Left renal pelvis (tissue), 4 donors: ENCODE data around the gene GTF2A1. TPM values are rescaled to one million over a fixed set of nuclear protein-coding genes. Genes with fewer than 3 reads are reported as not detected.

Source experiments
- DNase-seq, 4 donors: peaks; one replicate each; pipeline ENCODE4 v3.0.0-alpha.2; 2013; ENCODE audit warnings: low read depth in 4 of 4, low spot score in 3 of 4
- polyA plus RNA-seq, 4 donors: library from polyadenylated mRNA; unstranded; fragments of 120-200 nt; gene quantifications; one replicate each; pipeline ENCODE4 v1.2.1, GENCODE V29; 2013; ENCODE audit not compliant: insufficient read length in 4 of 4

The GTF2A1 gene
- polyA plus RNA-seq, 4 donors: 34.4 to 45.1 (median 38.0) TPM

- no peak for DNase-seq
Observed at GRCh38 chr14:81144824-81145603, 75.7 kb downstream of the GTF2A1 start.

GRCh38 chr14:81143793-81144192, 77.0 kb downstream of the GTF2A1 start:
- DNase-seq: no peak

- no peak for DNase-seq
Observed at GRCh38 chr14:81141426-81141825, 79.3 kb downstream of the GTF2A1 start.

GRCh38 chr14:81138429-81138828, 82.3 kb downstream of the GTF2A1 start:
- DNase-seq: no peak

- no peak for DNase-seq
Observed at GRCh38 chr14:81137316-81137715, 83.4 kb downstream of the GTF2A1 start.

GRCh38 chr14:81133400-81133799, 87.4 kb downstream of the GTF2A1 start:
- no peak for DNase-seq

GRCh38 chr14:81132468-81132867, 88.3 kb downstream of the GTF2A1 start:
- no peak for DNase-seq

- no peak for DNase-seq
Observed at GRCh38 chr14:81129242-81129641, 91.5 kb downstream of the GTF2A1 start.

- no peak for DNase-seq
Observed at GRCh38 chr14:81127785-81128184, 93.0 kb downstream of the GTF2A1 start.

- DNase-seq: no peak
Observed at GRCh38 chr14:81125536-81125935, 95.2 kb downstream of the GTF2A1 start.

Other genes with a start within 250 kb of the GTF2A1 start
- 10 to 100 TPM in 3 of 4 donors, 1 to 10 TPM in 1; 2.5 to 53.8 (median 45.7) TPM for gene STON2, start 179.4 kb upstream of the GTF2A1 start, polyA plus RNA-seq